ENCODE data around the gene SATL1.

Gene SATL1

GRCh38 chrX:85111347-85111746 is 132.2 kb downstream of the SATL1 start:
- peak; percentile 63 for TF ChIP-seq CTCF (IDR thresholded peaks at IDR 0.05; ENCODE audit: low read depth, low read length)
- TF ChIP-seq EZH2phosphoT487 (IDR thresholded peaks at IDR 0.05; ENCODE audit: low read depth) = no peak
- H3K4me2 ChIP-seq (ENCODE audit: low read length) = no peak overlapping the region
- H2AFZ ChIP-seq (ENCODE audit: low read depth, low read length) = no peak overlapping the region
- no peaks in the 10 kb centered on the region for H4K20me1 ChIP-seq (ENCODE audit: insufficient read depth, low read length)
- no peak overlapping the region for H3K27ac ChIP-seq (ENCODE audit: low read length)
- H3K4me3 ChIP-seq (ENCODE audit: low read length) = no peak overlapping the region
- H3K9me3 ChIP-seq (ENCODE audit: insufficient read depth, low read length) = no peaks in the 10 kb centered on the region
- H3K27me3 ChIP-seq (ENCODE audit: low read depth, low read length) = no peaks in the 10 kb centered on the region
- no peaks in the 10 kb centered on the region for H3K4me1 ChIP-seq (ENCODE audit: low read length)
- H3K9ac ChIP-seq (ENCODE audit: low read length) = no peak overlapping the region
- no peaks in the 10 kb centered on the region for H3K36me3 ChIP-seq (replicated peaks; ENCODE audit: low read depth, low read length)
- no peaks in the 10 kb centered on the region for H3K79me2 ChIP-seq (ENCODE audit: low read length)

GRCh38 chrX:85109235-85109634 is 134.3 kb downstream of the SATL1 start:
- Histone ChIP-seq H3K27me3 (ENCODE audit: low read depth, low read length) (no peaks in the 10 kb centered on the region), H3K4me1 (ENCODE audit: low read length) (no peaks in the 10 kb centered on the region), H3K79me2 (ENCODE audit: low read length) (no peaks in the 10 kb centered on the region), H3K4me2 (ENCODE audit: low read length) (no peak overlapping the region), H4K20me1 (ENCODE audit: insufficient read depth, low read length) (no peaks in the 10 kb centered on the region), H3K4me3 (ENCODE audit: low read length) (no peak overlapping the region), H3K9me3 (ENCODE audit: insufficient read depth, low read length) (no peaks in the 10 kb centered on the region), H2AFZ (ENCODE audit: low read depth, low read length) (no peak overlapping the region), H3K36me3 (replicated peaks; ENCODE audit: low read depth, low read length) (no peaks in the 10 kb centered on the region), H3K27ac (ENCODE audit: low read length) (no peak overlapping the region), H3K9ac (ENCODE audit: low read length) (no peak overlapping the region)
- TF ChIP-seq CTCF (IDR thresholded peaks at IDR 0.05; ENCODE audit: low read depth, low read length) (peak; percentile 19; the same call in 1 of the 2 replicates), EZH2phosphoT487 (IDR thresholded peaks at IDR 0.05; ENCODE audit: low read depth) (no peak)

- Histone ChIP-seq H3K36me3 (replicated peaks; ENCODE audit: low read depth, low read length) (no peaks in the 10 kb centered on the region), H3K4me3 (ENCODE audit: low read length) (no peak overlapping the region), H3K4me1 (ENCODE audit: low read length) (no peaks in the 10 kb centered on the region), H3K27me3 (ENCODE audit: low read depth, low read length) (no peaks in the 10 kb centered on the region), H3K79me2 (ENCODE audit: low read length) (no peaks in the 10 kb centered on the region), H2AFZ (ENCODE audit: low read depth, low read length) (no peak overlapping the region), H3K27ac (ENCODE audit: low read length) (no peak overlapping the region), H3K9me3 (ENCODE audit: insufficient read depth, low read length) (no peaks in the 10 kb centered on the region), H3K9ac (ENCODE audit: low read length) (no peak overlapping the region), H4K20me1 (ENCODE audit: insufficient read depth, low read length) (no peaks in the 10 kb centered on the region), H3K4me2 (ENCODE audit: low read length) (no peak overlapping the region)
- no peak for TF ChIP-seq EZH2phosphoT487 (IDR thresholded peaks at IDR 0.05; ENCODE audit: low read depth)
- TF ChIP-seq CTCF (IDR thresholded peaks at IDR 0.05; ENCODE audit: low read depth, low read length) = no peak
Observed at GRCh38 chrX:85108165-85108564, 135.4 kb downstream of the SATL1 start.

GRCh38 chrX:85107407-85107806 is 136.2 kb downstream of the SATL1 start:
- Histone ChIP-seq H3K27ac (ENCODE audit: low read length) (no peak overlapping the region), H3K36me3 (replicated peaks; ENCODE audit: low read depth, low read length) (no peaks in the 10 kb centered on the region), H3K4me3 (ENCODE audit: low read length) (no peak overlapping the region), H3K9me3 (ENCODE audit: insufficient read depth, low read length) (no peaks in the 10 kb centered on the region), H3K4me2 (ENCODE audit: low read length) (no peak overlapping the region), H3K9ac (ENCODE audit: low read length) (no peak overlapping the region), H3K27me3 (ENCODE audit: low read depth, low read length) (no peaks in the 10 kb centered on the region), H2AFZ (ENCODE audit: low read depth, low read length) (no peak overlapping the region), H3K79me2 (ENCODE audit: low read length) (no peaks in the 10 kb centered on the region), H4K20me1 (ENCODE audit: insufficient read depth, low read length) (no peaks in the 10 kb centered on the region), H3K4me1 (ENCODE audit: low read length) (no peaks in the 10 kb centered on the region)
- TF ChIP-seq EZH2phosphoT487 (IDR thresholded peaks at IDR 0.05; ENCODE audit: low read depth) = no peak
- no peak for TF ChIP-seq CTCF (IDR thresholded peaks at IDR 0.05; ENCODE audit: low read depth, low read length)

Data from OCI-LY3 (cell line).